ENCODE data around the gene TAGLN2.

Gene TAGLN2

GRCh38 chr1:159924791-159925718 is at the start of gene TAGLN2:
TSS of gene TAGLN2 (minus strand) at chr1:159925507. CDS start at chr1:159920509, 4,998 bp downstream.
- peak; percentile 56 for DNase-seq

- no peak for DNase-seq
Observed at GRCh38 chr1:159974350-159974965, 49.2 kb upstream of the TAGLN2 start.

- no peak for DNase-seq
Observed at GRCh38 chr1:159973350-159973940, 48.1 kb upstream of the TAGLN2 start.

- no peak for DNase-seq
Observed at GRCh38 chr1:159972443-159973205, 47.3 kb upstream of the TAGLN2 start.

- no peak for DNase-seq
Observed at GRCh38 chr1:159970932-159971342, 45.6 kb upstream of the TAGLN2 start.

GRCh38 chr1:159968901-159969300 is 43.6 kb upstream of the TAGLN2 start:
- DNase-seq: no peak

- DNase-seq: no peak
Observed at GRCh38 chr1:159965263-159965662, 40.0 kb upstream of the TAGLN2 start.

- peak; percentile 56 for DNase-seq
Observed at GRCh38 chr1:159964144-159964543, 38.8 kb upstream of the TAGLN2 start.

- DNase-seq: no peak
Observed at GRCh38 chr1:159962176-159962575, 36.9 kb upstream of the TAGLN2 start.

GRCh38 chr1:159961636-159962035 is 36.3 kb upstream of the TAGLN2 start:
- no peak for DNase-seq

- DNase-seq: no peak
Observed at GRCh38 chr1:159960721-159961381, 35.5 kb upstream of the TAGLN2 start.

GRCh38 chr1:159959451-159959850 is 34.1 kb upstream of the TAGLN2 start:
- DNase-seq: no peak

- DNase-seq: no peak
Observed at GRCh38 chr1:159958719-159959380, 33.5 kb upstream of the TAGLN2 start.

GRCh38 chr1:159957824-159958268 is 32.5 kb upstream of the TAGLN2 start:
- DNase-seq: no peak

GRCh38 chr1:159955456-159955855 is 30.1 kb upstream of the TAGLN2 start:
- no peak for DNase-seq

GRCh38 chr1:159953536-159954515 is 28.5 kb upstream of the TAGLN2 start, which contains the start of gene SLAMF9:
TSS of gene SLAMF9 (minus strand) at chr1:159954237. CDS start at chr1:159954137, 100 bp downstream.
- no peak for DNase-seq

GRCh38 chr1:159952932-159953331 is 27.6 kb upstream of the TAGLN2 start:
- DNase-seq: no peak

GRCh38 chr1:159951551-159951950 is 26.2 kb upstream of the TAGLN2 start:
- DNase-seq: no peak

- no peak for DNase-seq
Observed at GRCh38 chr1:159951016-159951415, 25.7 kb upstream of the TAGLN2 start.

GRCh38 chr1:159949981-159950381 is 24.7 kb upstream of the TAGLN2 start:
- DNase-seq: no peak
